Gastroesophageal sphincter (tissue), 3 donors: ENCODE data around the gene THSD1.

ENCODE experiments used
- CTCF ChIP-seq, 4 experiments: fragments of 200-600 bp in 2 of 4; fragments of 450-650 bp in 2 of 4; sonication (generic) in 1 of 4; IDR thresholded peaks; one replicate each; pipeline ENCODE4 v1.5.1; 2017 to 2019; ENCODE audit warnings: antibody characterized with exemption in 4 of 4, mild to moderate bottlenecking in 2 of 4, moderate library complexity in 2 of 4
- EP300 ChIP-seq: sonication (generic); formaldehyde crosslinking; IDR thresholded peaks from one replicate; pipeline ENCODE4 v1.6.1; 2017; ENCODE audit warnings: antibody characterized with exemption, mild to moderate bottlenecking
- POLR2A ChIP-seq, 2 donors: fragments of 450-650 bp; IDR thresholded peaks; one replicate each; pipeline ENCODE4 v1.6.1; 2017; ENCODE audit warnings: antibody characterized with exemption in 2 of 2, mild to moderate bottlenecking in 2 of 2, moderate library complexity in 1 of 2
- POLR2AphosphoS5 ChIP-seq: sonication (generic); formaldehyde crosslinking; IDR thresholded peaks from one replicate; pipeline ENCODE4 v1.6.1; 2017; ENCODE audit warnings: antibody characterized with exemption

DNA sequence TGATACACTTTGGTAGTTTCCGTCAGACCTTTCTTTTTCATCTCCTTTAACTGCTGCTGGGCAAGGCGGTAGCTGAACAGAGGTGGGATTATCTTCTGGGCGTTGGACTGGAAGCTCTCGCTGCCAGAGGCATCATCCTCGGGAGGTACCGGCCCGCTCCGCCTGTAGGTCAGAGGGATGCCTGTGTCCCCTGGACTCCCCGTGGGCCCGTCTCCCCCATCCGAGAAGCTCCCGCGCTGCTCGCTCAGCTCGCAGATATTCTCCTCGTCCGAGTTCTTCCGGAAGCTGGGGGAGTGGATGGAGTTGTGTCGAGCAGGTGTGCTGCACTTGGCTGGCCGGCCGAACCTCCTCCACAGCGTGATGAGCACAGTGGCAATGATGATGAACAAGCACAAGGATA, 27.7 kb downstream of the THSD1 start:
- TF ChIP-seq CTCF (IDR thresholded peaks at IDR 0.05) (no peak), POLR2A (IDR thresholded peaks at IDR 0.05) (no peak), EP300 (no peak), POLR2AphosphoS5 (no peak)
